NCI-H2196 treated with DMSO at 0.1 percent for 48 hours (cell line): Measurements from ENCODE around the gene INHBB.

Experiments
- DNase-seq: peaks from one replicate; lab custom pipeline; 2025; ENCODE audit not compliant: unreplicated experiment; lab: John Stamatoyannopoulos, UW

The INHBB gene

GRCh38 chr2:120394764-120395163 is 48.8 kb downstream of the INHBB start:
- no peak for DNase-seq

GRCh38 chr2:120395221-120396012 is 49.5 kb downstream of the INHBB start:
- DNase-seq: no peak

- peak; percentile 41 for DNase-seq
Measured at GRCh38 chr2:120396013-120396860, 50.3 kb downstream of the INHBB start.

- no peak for DNase-seq
Measured at GRCh38 chr2:120396861-120397811, 51.2 kb downstream of the INHBB start.

GRCh38 chr2:120398051-120398995 is 52.4 kb downstream of the INHBB start:
- no peak for DNase-seq

GRCh38 chr2:120398996-120399888 is 53.3 kb downstream of the INHBB start:
- DNase-seq: no peak

- DNase-seq: no peak
Measured at GRCh38 chr2:120399889-120400240, 53.9 kb downstream of the INHBB start.

GRCh38 chr2:120400551-120400950 is 54.6 kb downstream of the INHBB start:
- DNase-seq: no peak
